Right lobe of liver (tissue), 6 donors: Measurements from ENCODE around the gene NENF. TPM values are rescaled to one million over a fixed set of nuclear protein-coding genes. Genes with fewer than 3 reads are reported as not detected.

ENCODE experiments used
- ATAC-seq, 4 donors: fragments of 200-7000 bp; cut with Tn5 transposase; one replicate each; pipeline ENCODE4 v1.9.1; 2020; ENCODE audit warnings: mild to moderate bottlenecking in 4 of 4, moderate library complexity in 4 of 4
- DNase-seq, 3 donors: peaks; one replicate each; pipeline ENCODE4 v3.0.0-alpha.2; 2020
- H3K27ac ChIP-seq, 3 donors: fragments of 200-600 bp; one replicate each; pipeline ENCODE4 v1.8.0; 2022
- H3K27me3 ChIP-seq, 2 donors: fragments of 200-600 bp; one replicate each; pipeline ENCODE4 v1.8.0; 2022
- H3K36me3 ChIP-seq, 4 donors: fragments of 200-600 bp; sonication (generic) in 1 of 4; one replicate each; pipeline versions ENCODE4 v1.5.1 to v1.8.0; 2017 to 2022; ENCODE audit warnings: control low read depth in 1 of 4
- H3K4me1 ChIP-seq, 4 donors: fragments of 200-600 bp; sonication (generic) in 1 of 4; one replicate each; pipeline versions ENCODE4 v1.5.1 to v1.8.0; 2017 to 2022; ENCODE audit warnings: control low read depth in 1 of 4
- H3K4me3 ChIP-seq, 3 donors: fragments of 200-600 bp; one replicate each; pipeline ENCODE4 v1.8.0; 2022
- H3K9me3 ChIP-seq, 4 donors: fragments of 200-600 bp; sonication (generic) in 1 of 4; one replicate each; pipeline versions ENCODE4 v1.5.1 to v1.8.0; 2017 to 2022; ENCODE audit warnings: control low read depth in 1 of 4
- CTCF ChIP-seq, 4 donors: fragments of 200-600 bp in 3 of 4; fragments of 450-650 bp in 1 of 4; IDR thresholded peaks; one replicate each; pipeline versions ENCODE4 v1.5.1 to v1.8.0; 2016 to 2022; ENCODE audit warnings: antibody characterized with exemption in 4 of 4, mild to moderate bottlenecking in 2 of 4
- POLR2A ChIP-seq: fragments of 450-650 bp; IDR thresholded peaks from one replicate; pipeline ENCODE4 v1.6.1; 2017; ENCODE audit warnings: antibody characterized with exemption, mild to moderate bottlenecking
- WGBS: methylation state at CpG from one replicate; pipeline ENCODE4 v1.1.6; 2018; ENCODE audit warnings: low coverage, low lambda C conversion rate; ENCODE audit not compliant: insufficient coverage; ENCODE audit errors: missing lambda C conversion rate; 5-methylcytosine and 5-hydroxymethylcytosine counted together
- intact Hi-C, 2 donors: fragments of 100-400 bp; cut with DNase I; formaldehyde crosslinking; loops; one replicate each; pipeline versions ENCODE4 v1.11.2 to v1.14.1; 2022
- total RNA-seq, 6 experiments: library from RNA; depleted of rRNA in 2 of 6; stranded (reverse); fragments of >200 nt in 2 of 6; fragmentation: NEBNext Ultra II Directional in 3 of 6; extraction: Animal tissue kit (Norgen Biotek cat#: 25700) in 3 of 6; gene quantifications; one replicate each; pipeline versions ENCODE4 v1.1.0 to v1.2.4, GENCODE V29; 2016 to 2023
- donor health status: DM: no; HTN: yes; CAD: no.
- donor health status: DM: no; HTN: no; CAD: no.
- donor health status: DM: no; HTN: no; CAD: no.
- donor health status: DM: no; HTN: yes; CAD: no.
- donor health status: DM: no; HTN: yes; CAD: no.

Gene NENF
- total RNA-seq, 6 experiments from 2014 or later = 23.0 to 49.0 (median 27.9) TPM

GRCh38 chr1:212396638-212397037 lies 36.1 kb upstream of the NENF start:
- no peak for ATAC-seq

GRCh38 chr1:212397171-212397570 lies 35.5 kb upstream of the NENF start:
- Histone ChIP-seq H3K27ac (no peak overlapping the region), H3K4me3 (no peak overlapping the region), H3K9me3 (no peaks in the 10 kb centered on the region), H3K36me3 (no peaks in the 10 kb centered on the region), H3K27me3 (no peaks in the 10 kb centered on the region), H3K4me1 (no peaks in the 10 kb centered on the region)
- DNase-seq = no peak
- intact Hi-C loops = no loop called here
- 92% methylated on average over 1 of the region's 1 CpG for WGBS
- ATAC-seq = no peak
- TF ChIP-seq CTCF (IDR thresholded peaks at IDR 0.05) (no peak), POLR2A (no peak)

More at GRCh38 chr1:212396638-212397037, 36.1 kb upstream of the NENF start:
- Histone ChIP-seq H3K4me3 (no peak overlapping the region), H3K27ac (no peak overlapping the region), H3K4me1 (no peaks in the 10 kb centered on the region), H3K27me3 (no peaks in the 10 kb centered on the region), H3K36me3 (no peaks in the 10 kb centered on the region), H3K9me3 (no peaks in the 10 kb centered on the region)
- intact Hi-C loops = no loop called here
- 90% methylated on average over 3 of the region's 3 CpGs for WGBS
- no peak for TF ChIP-seq CTCF (IDR thresholded peaks at IDR 0.05)
- no peak for DNase-seq

DNA sequence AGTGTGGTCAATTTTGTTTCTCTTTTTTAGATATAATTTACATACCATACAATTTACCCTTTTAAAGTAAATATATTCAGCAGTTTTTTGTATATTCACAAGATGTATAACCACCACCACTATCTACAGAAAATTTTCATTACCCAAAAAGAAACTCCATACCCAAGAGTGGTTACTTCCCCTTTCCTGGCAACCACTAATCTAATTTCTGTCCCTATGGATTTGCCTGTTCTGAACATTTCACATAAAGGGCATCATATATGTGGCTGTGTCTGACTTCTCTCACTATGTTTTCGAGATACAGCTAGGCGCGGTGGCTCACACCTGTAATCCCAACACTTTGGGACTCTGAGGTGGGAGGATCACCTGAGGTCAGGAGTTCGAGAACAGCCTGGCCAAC lies 31.7 kb upstream of the NENF start:
- Histone ChIP-seq H3K9me3 (no peaks in the 10 kb centered on the region), H3K27me3 (no peaks in the 10 kb centered on the region), H3K36me3 (no peaks in the 10 kb centered on the region), H3K4me3 (no peak overlapping the region), H3K27ac (no peak overlapping the region), H3K4me1 (no peaks in the 10 kb centered on the region)
- DNase-seq = no peak
- ATAC-seq = no peak
- intact Hi-C loops = no loop called here
- 95% methylated on average over 4 of the region's 4 CpGs for WGBS
- TF ChIP-seq POLR2A = no peak
- no peak for TF ChIP-seq CTCF (IDR thresholded peaks at IDR 0.05)

DNA sequence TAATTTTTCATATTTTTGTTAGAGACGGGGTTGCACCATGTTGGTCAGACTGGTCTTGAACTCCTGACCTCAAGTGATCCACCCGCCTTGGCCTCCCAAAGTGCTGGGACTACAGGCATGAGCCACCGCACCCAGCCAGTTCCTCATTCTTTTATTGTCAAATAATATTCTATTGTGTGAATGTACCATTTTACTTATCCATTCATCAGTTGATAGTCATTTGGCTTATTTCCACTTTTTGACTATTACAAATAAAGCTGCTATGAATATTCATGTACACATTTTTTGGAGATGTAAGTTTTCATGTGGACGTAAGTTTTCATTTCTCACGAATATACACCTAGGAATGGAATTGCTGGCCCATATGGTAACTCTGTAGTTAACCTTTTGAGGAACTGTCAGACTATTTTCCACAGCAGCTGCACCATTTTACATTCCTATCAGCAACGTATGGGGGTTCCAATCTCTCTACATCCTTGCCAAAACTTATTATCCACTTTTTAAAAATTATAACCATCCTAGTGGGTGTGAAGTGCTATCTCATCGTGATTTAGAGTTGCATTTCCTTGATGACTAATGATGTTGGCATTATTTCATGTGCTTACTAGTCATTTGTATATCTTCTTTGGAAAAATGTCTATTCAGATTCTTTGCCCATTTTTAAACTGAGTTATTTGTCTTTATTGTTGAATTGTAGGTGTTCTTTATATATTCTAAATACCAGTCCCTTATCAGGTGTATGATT lies 30.7 kb upstream of the NENF start:
- Histone ChIP-seq H3K27ac (no peak overlapping the region), H3K9me3 (no peaks in the 10 kb centered on the region), H3K4me1 (no peaks in the 10 kb centered on the region), H3K36me3 (no peaks in the 10 kb centered on the region), H3K27me3 (no peaks in the 10 kb centered on the region), H3K4me3 (no peak overlapping the region)
- ATAC-seq = no peak
- intact Hi-C loops = no loop called here
- TF ChIP-seq CTCF (IDR thresholded peaks at IDR 0.05) = no peak
- no peak for TF ChIP-seq POLR2A
- no peak for DNase-seq
- WGBS = 73% methylated on average over 7 of the region's 7 CpGs
